ENCODE measurements around the gene DFFB.

DFFB gene

GRCh38 chr1:3817138-3817740, 40.0 kb upstream of the DFFB start:
- no peak for DNase-seq (ENCODE audit: low read depth in 1 of 2, low spot score in 1 of 2)
- Histone ChIP-seq H3K27me3 (ENCODE audit: insufficient read depth, poor library complexity, severe bottlenecking) (no peaks in the 10 kb centered on the region), H3K27ac (replicated peaks) (no peak overlapping the region), H3K4me3 (replicated peaks; ENCODE audit: insufficient read depth, low read length) (no peak overlapping the region)
- TF ChIP-seq CTCF (IDR thresholded peaks at IDR 0.05; ENCODE audit: insufficient read depth, low read length) (no peak), SPI1 (IDR thresholded peaks at IDR 0.05; ENCODE audit: borderline replicate concordance, low read depth) (no peak), POLR2AphosphoS5 (IDR thresholded peaks at IDR 0.05; ENCODE audit: low read depth) (no peak), REST (IDR thresholded peaks at IDR 0.05; ENCODE audit: insufficient replicate concordance, low read depth) (no peak), GABPA (IDR thresholded peaks at IDR 0.05; ENCODE audit: low read depth) (no peak)

GRCh38 chr1:3817821-3818597, 39.3 kb upstream of the DFFB start:
- no peak overlapping the region for H3K4me3 ChIP-seq (replicated peaks; ENCODE audit: insufficient read depth, low read length)
- DNase-seq (ENCODE audit: low read depth in 1 of 2, low spot score in 1 of 2): no peak
- H3K27me3 ChIP-seq (ENCODE audit: insufficient read depth, poor library complexity, severe bottlenecking): no peaks in the 10 kb centered on the region
- no peak overlapping the region for H3K27ac ChIP-seq (replicated peaks)
- TF ChIP-seq CTCF (IDR thresholded peaks at IDR 0.05; ENCODE audit: insufficient read depth, low read length) (no peak), GABPA (IDR thresholded peaks at IDR 0.05; ENCODE audit: low read depth) (no peak), REST (IDR thresholded peaks at IDR 0.05; ENCODE audit: insufficient replicate concordance, low read depth) (no peak), POLR2AphosphoS5 (IDR thresholded peaks at IDR 0.05; ENCODE audit: low read depth) (no peak), SPI1 (IDR thresholded peaks at IDR 0.05; ENCODE audit: borderline replicate concordance, low read depth) (no peak)

GRCh38 chr1:3819771-3820200, 37.5 kb upstream of the DFFB start:
- no peak overlapping the region for H3K4me3 ChIP-seq (replicated peaks; ENCODE audit: insufficient read depth, low read length)
- no peaks in the 10 kb centered on the region for H3K27me3 ChIP-seq (ENCODE audit: insufficient read depth, poor library complexity, severe bottlenecking)
- TF ChIP-seq SPI1 (IDR thresholded peaks at IDR 0.05; ENCODE audit: borderline replicate concordance, low read depth): no peak
- TF ChIP-seq CTCF (IDR thresholded peaks at IDR 0.05; ENCODE audit: insufficient read depth, low read length): no peak
- no peak for TF ChIP-seq POLR2AphosphoS5 (IDR thresholded peaks at IDR 0.05; ENCODE audit: low read depth)
- TF ChIP-seq GABPA (IDR thresholded peaks at IDR 0.05; ENCODE audit: low read depth): no peak
- TF ChIP-seq REST (IDR thresholded peaks at IDR 0.05; ENCODE audit: insufficient replicate concordance, low read depth): no peak
- no peak for DNase-seq (ENCODE audit: low read depth in 1 of 2, low spot score in 1 of 2)
- no peak overlapping the region for H3K27ac ChIP-seq (replicated peaks)
